HCT116 (cell line): ENCODE measurements around the gene PAK1. TPM values are rescaled to one million over a fixed set of nuclear protein-coding genes. Genes with fewer than 3 reads are reported as not detected.

Experiments used
- ATAC-seq: fragments of 200-7000 bp; cut with Tn5 transposase; 2 replicates; pipeline ENCODE4 v1.9.1; 2020; ENCODE audit warnings: mild to moderate bottlenecking, moderate library complexity
- BruUV-seq: library from RNA; stranded (reverse); fragments of 400-500 nt; replicated peaks from 2 replicates; lab custom pipeline; 2021; lab: Mats Ljungman, UMichigan
- CTCF ChIA-PET: fragments of 300-600 bp; sonication (Branson Sonifier 250); formaldehyde crosslinking; loops from one replicate; lab custom pipeline; 2021; ENCODE audit warnings: antibody characterized with exemption; lab: Charles Lee
- POLR2A ChIA-PET: fragments of 300-600, 350-600 bp; sonication (Branson Sonifier 250); formaldehyde crosslinking; loops from one replicate; lab custom pipeline; 2021; ENCODE audit warnings: antibody characterized with exemption; lab: Charles Lee
- RAD21 ChIA-PET, 2 experiments: fragments of 300-600 bp; sonication (Branson Sonifier 250); formaldehyde crosslinking; loops; one replicate each; lab custom pipeline; 2023; ENCODE audit warnings: low total read pairs in 2 of 2; ENCODE audit not compliant: uncharacterized antibody in 2 of 2, unreplicated experiment in 2 of 2, low non-redundant PET in 1 of 2; lab: Charles Lee
- DNase-seq: peaks from one replicate; pipeline ENCODE4 v3.0.0-alpha.2; 2010; ENCODE audit warnings: low read depth, low spot score
- H2AFZ ChIP-seq: fragments of 200-600 bp; shearing (Covaris generic), sonication (generic); 2 replicates; pipeline ENCODE4 v1.6.1; 2017; ENCODE audit warnings: low read depth, mixed run types, mixed read lengths, antibody characterized with exemption, low read length; ENCODE audit not compliant: poor library complexity, severe bottlenecking
- H3K27ac ChIP-seq: 2 replicates; pipeline ENCODE4 v1.5.1; 2012; ENCODE audit warnings: low read depth, low read length
- H3K27me3 ChIP-seq: fragments of 200-600 bp; sonication (generic); 2 replicates; pipeline ENCODE4 v1.6.1; 2016; ENCODE audit warnings: mixed run types, low read length, mixed read lengths; ENCODE audit not compliant: insufficient read depth
- H3K36me3 ChIP-seq, 2 experiments: fragments of 200-500 bp in 1 of 2; fragments of 200-600 bp in 1 of 2; sonication (Bioruptor generic) in 1 of 2; sonication (generic) in 1 of 2; 2 replicates each; pipeline versions ENCODE4 v1.5.1 to v1.6.1; 2014 to 2016; ENCODE audit warnings: low read length in 2 of 2, inconsistent platforms in 1 of 2, mixed read lengths in 1 of 2, mixed run types in 1 of 2; ENCODE audit not compliant: insufficient read depth in 2 of 2, control insufficient read depth in 1 of 2
- H3K4me1 ChIP-seq, 2 experiments: fragments of 200-600 bp in 1 of 2; sonication (generic) in 1 of 2; 2 replicates each; pipeline versions ENCODE4 v1.5.1 to v1.6.1; 2012 to 2017; ENCODE audit warnings: low read length in 2 of 2, inconsistent platforms in 1 of 2, mild to moderate bottlenecking in 1 of 2, mixed read lengths in 1 of 2, mixed run types in 1 of 2, moderate library complexity in 1 of 2; ENCODE audit not compliant: insufficient read depth in 2 of 2, control insufficient read depth in 1 of 2
- H3K4me2 ChIP-seq: fragments of 200-600 bp; sonication (generic); 2 replicates; pipeline ENCODE4 v1.6.1; 2017; ENCODE audit warnings: mixed run types, low read length, mixed read lengths
- H3K4me3 ChIP-seq, 2 experiments: fragments of 200-600 bp in 1 of 2; sonication (generic) in 1 of 2; replicated peaks in 1 of 2; 2 replicates each; pipeline ENCODE4 v1.5.1; 2011 to 2016; ENCODE audit warnings: low read length in 2 of 2, control low read depth in 1 of 2, low read depth in 1 of 2, mild to moderate bottlenecking in 1 of 2, mixed read lengths in 1 of 2, mixed run types in 1 of 2
- H3K79me2 ChIP-seq: fragments of 200-600 bp; sonication (generic); 2 replicates; pipeline ENCODE4 v1.6.1; 2017; ENCODE audit warnings: mild to moderate bottlenecking, mixed run types, low read length, moderate library complexity, mixed read lengths; ENCODE audit not compliant: insufficient read depth
- H3K9ac ChIP-seq: fragments of 200-600 bp; sonication (generic); 2 replicates; pipeline ENCODE4 v1.6.1; 2016; ENCODE audit warnings: low read length, mixed read lengths
- H3K9me2 ChIP-seq: fragments of 200-600 bp; sonication (generic), shearing (Covaris generic); 2 replicates; pipeline ENCODE4 v1.6.1; 2017; ENCODE audit warnings: mixed run types, mild to moderate bottlenecking, moderate library complexity; ENCODE audit not compliant: insufficient read depth
- H3K9me3 ChIP-seq, 2 experiments: fragments of 200-500 bp in 1 of 2; fragments of 200-600 bp in 1 of 2; sonication (Bioruptor generic) in 1 of 2; sonication (generic) in 1 of 2; 2 replicates each; pipeline ENCODE4 v1.6.1; 2014 to 2017; ENCODE audit warnings: low read length in 2 of 2, mixed read lengths in 2 of 2, inconsistent platforms in 1 of 2, low read depth in 1 of 2, mild to moderate bottlenecking in 1 of 2, mixed run types in 1 of 2, moderate library complexity in 1 of 2; ENCODE audit not compliant: control insufficient read depth in 1 of 2, insufficient read depth in 1 of 2
- H4K20me1 ChIP-seq: fragments of 200-600 bp; sonication (generic), shearing (Covaris generic); 2 replicates; pipeline ENCODE4 v1.6.1; 2017; ENCODE audit warnings: mixed run types, mild to moderate bottlenecking, moderate library complexity; ENCODE audit not compliant: insufficient read depth
- CBX3 ChIP-seq: IDR thresholded peaks from 2 replicates; pipeline ENCODE4 v1.6.1; 2012; ENCODE audit warnings: low read depth
- FOSL1 ChIP-seq: IDR thresholded peaks from 2 replicates; pipeline ENCODE4 v1.6.1; 2012; ENCODE audit warnings: low read depth
- JUND ChIP-seq: IDR thresholded peaks from 2 replicates; pipeline ENCODE4 v1.6.1; 2012
- MAX ChIP-seq: IDR thresholded peaks from 2 replicates; pipeline ENCODE4 v1.6.1; 2012
- POLR2A ChIP-seq: IDR thresholded peaks from 2 replicates; pipeline ENCODE4 v1.7.0; 2011; ENCODE audit warnings: borderline replicate concordance; ENCODE audit not compliant: insufficient read depth, insufficient read length; ENCODE audit errors: extremely low read depth
- RAD21 ChIP-seq: IDR thresholded peaks from 2 replicates; pipeline ENCODE4 v1.6.1; 2012; ENCODE audit warnings: low read depth, mild to moderate bottlenecking
- REST ChIP-seq: IDR thresholded peaks from 2 replicates; pipeline ENCODE4 v1.6.1; 2012; ENCODE audit warnings: low read depth
- SP1 ChIP-seq: IDR thresholded peaks from 2 replicates; pipeline ENCODE4 v1.6.1; 2012; ENCODE audit warnings: low read depth
- SRF ChIP-seq: IDR thresholded peaks from 2 replicates; pipeline ENCODE4 v1.6.1; 2012; ENCODE audit warnings: low read depth
- TCF7L2 ChIP-seq: IDR thresholded peaks from 2 replicates; pipeline ENCODE4 v1.7.0; 2011; ENCODE audit warnings: borderline replicate concordance, inconsistent platforms; ENCODE audit not compliant: insufficient read depth, insufficient read length; ENCODE audit errors: extremely low read depth
- intact Hi-C: fragments of 100-400 bp; cut with micrococcal nuclease; formaldehyde crosslinking; loops from 2 replicates; pipeline ENCODE4 v1.10.0; 2022
- total RNA-seq: library from RNA; stranded (reverse); gene quantifications from one replicate; pipeline ENCODE4 v1.2.1, GENCODE V29; 2021; ENCODE audit not compliant: unreplicated experiment
- TF ChIP-seq, protein P1 (sequence below): IDR thresholded peaks from 2 replicates; pipeline ENCODE4 v1.6.1; 2011; ENCODE audit warnings: mild to moderate bottlenecking, low read length, moderate library complexity; ENCODE audit not compliant: insufficient replicate concordance; ENCODE audit errors: extremely low read depth

PAK1 gene
- total RNA-seq, 1 experiment from 2014 or later: 56.1 TPM

- POLR2A ChIA-PET: no interaction called here
- ATAC-seq: no peak
- no peak for DNase-seq
- CTCF ChIA-PET: no interaction called here
- no peak overlapping the region for H3K9ac ChIP-seq
- no peaks in the 10 kb centered on the region for H3K27me3 ChIP-seq
- no peaks in the 10 kb centered on the region for H3K9me2 ChIP-seq
- no peaks in the 10 kb centered on the region for H3K9me3 ChIP-seq
- no peak overlapping the region for H3K4me3 ChIP-seq
- H2AFZ ChIP-seq: no peak overlapping the region
- H3K36me3 ChIP-seq: no peaks in the 10 kb centered on the region
- RAD21 ChIA-PET: no interaction called here
- no peaks in the 10 kb centered on the region for H3K4me1 ChIP-seq
- BruUV-seq: no TSS peak
- no peaks in the 10 kb centered on the region for H4K20me1 ChIP-seq
- intact Hi-C loops: loop anchor here (5.0 kb wide), 1 partner anchor 40 kb away; no protein-coding TSS in a partner anchor
- no peak overlapping the region for H3K4me2 ChIP-seq
- H3K79me2 ChIP-seq: no peaks in the 10 kb centered on the region
- TF ChIP-seq SP1 (no peak), CBX3 (no peak), FOSL1 (no peak), MAX (no peak), JUND (no peak), SRF (no peak), RAD21 (no peak), REST (no peak), TCF7L2 (no peak), POLR2A (no peak)
- TF ChIP-seq, protein P1, sequence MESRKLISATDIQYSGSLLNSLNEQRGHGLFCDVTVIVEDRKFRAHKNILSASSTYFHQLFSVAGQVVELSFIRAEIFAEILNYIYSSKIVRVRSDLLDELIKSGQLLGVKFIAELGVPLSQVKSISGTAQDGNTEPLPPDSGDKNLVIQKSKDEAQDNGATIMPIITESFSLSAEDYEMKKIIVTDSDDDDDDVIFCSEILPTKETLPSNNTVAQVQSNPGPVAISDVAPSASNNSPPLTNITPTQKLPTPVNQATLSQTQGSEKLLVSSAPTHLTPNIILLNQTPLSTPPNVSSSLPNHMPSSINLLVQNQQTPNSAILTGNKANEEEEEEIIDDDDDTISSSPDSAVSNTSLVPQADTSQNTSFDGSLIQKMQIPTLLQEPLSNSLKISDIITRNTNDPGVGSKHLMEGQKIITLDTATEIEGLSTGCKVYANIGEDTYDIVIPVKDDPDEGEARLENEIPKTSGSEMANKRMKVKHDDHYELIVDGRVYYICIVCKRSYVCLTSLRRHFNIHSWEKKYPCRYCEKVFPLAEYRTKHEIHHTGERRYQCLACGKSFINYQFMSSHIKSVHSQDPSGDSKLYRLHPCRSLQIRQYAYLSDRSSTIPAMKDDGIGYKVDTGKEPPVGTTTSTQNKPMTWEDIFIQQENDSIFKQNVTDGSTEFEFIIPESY: no peak
- H3K27ac ChIP-seq: no peak overlapping the region
Observed at GRCh38 chr11:77422687-77423086, 51.2 kb downstream of the PAK1 start.
